ENCODE data around the gene PIEZO2. TPM values are rescaled to one million over a fixed set of nuclear protein-coding genes. Genes with fewer than 3 reads are reported as not detected.

Gene PIEZO2
- total RNA-seq, 1 donor from 2014 or later, result 1.7 TPM

GRCh38 chr18:11042247-11042646 lies 107.1 kb downstream of the PIEZO2 start:
- Mint-ChIP-seq H3K27me3 (peaks cover 29% of the 10 kb centered on the region), H3K9me3 (ENCODE audit: low read depth) (peaks cover 8% of the 10 kb centered on the region), H3K4me1 (ENCODE audit: low read depth) (peaks cover 14% of the 10 kb centered on the region), H3K27ac (no peak overlapping the region), H3K4me3 (ENCODE audit: low read depth) (no peak overlapping the region), H3K36me3 (ENCODE audit: insufficient read depth) (peaks cover 1% of the 10 kb centered on the region)
- DNase-seq (ENCODE audit: low spot score, unreplicated experiment), result no peak
- TF ChIP-seq, protein P1, sequence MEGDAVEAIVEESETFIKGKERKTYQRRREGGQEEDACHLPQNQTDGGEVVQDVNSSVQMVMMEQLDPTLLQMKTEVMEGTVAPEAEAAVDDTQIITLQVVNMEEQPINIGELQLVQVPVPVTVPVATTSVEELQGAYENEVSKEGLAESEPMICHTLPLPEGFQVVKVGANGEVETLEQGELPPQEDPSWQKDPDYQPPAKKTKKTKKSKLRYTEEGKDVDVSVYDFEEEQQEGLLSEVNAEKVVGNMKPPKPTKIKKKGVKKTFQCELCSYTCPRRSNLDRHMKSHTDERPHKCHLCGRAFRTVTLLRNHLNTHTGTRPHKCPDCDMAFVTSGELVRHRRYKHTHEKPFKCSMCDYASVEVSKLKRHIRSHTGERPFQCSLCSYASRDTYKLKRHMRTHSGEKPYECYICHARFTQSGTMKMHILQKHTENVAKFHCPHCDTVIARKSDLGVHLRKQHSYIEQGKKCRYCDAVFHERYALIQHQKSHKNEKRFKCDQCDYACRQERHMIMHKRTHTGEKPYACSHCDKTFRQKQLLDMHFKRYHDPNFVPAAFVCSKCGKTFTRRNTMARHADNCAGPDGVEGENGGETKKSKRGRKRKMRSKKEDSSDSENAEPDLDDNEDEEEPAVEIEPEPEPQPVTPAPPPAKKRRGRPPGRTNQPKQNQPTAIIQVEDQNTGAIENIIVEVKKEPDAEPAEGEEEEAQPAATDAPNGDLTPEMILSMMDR (IDR thresholded peaks at IDR 0.05; ENCODE audit: unreplicated experiment), result no peak

GRCh38 chr18:11040823-11041656 lies 108.3 kb downstream of the PIEZO2 start:
- peaks cover 1% of the 10 kb centered on the region for H3K36me3 Mint-ChIP-seq (ENCODE audit: insufficient read depth)
- H3K9me3 Mint-ChIP-seq (ENCODE audit: low read depth), result peaks cover 8% of the 10 kb centered on the region
- peak; percentile 31 for DNase-seq (ENCODE audit: low spot score, unreplicated experiment)
- peaks cover 24% of the 10 kb centered on the region for H3K27me3 Mint-ChIP-seq
- no peak overlapping the region for H3K4me3 Mint-ChIP-seq (ENCODE audit: low read depth)
- H3K27ac Mint-ChIP-seq, result no peak overlapping the region
- peaks cover 12% of the 10 kb centered on the region for H3K4me1 Mint-ChIP-seq (ENCODE audit: low read depth)
- TF ChIP-seq, protein P1 (IDR thresholded peaks at IDR 0.05; ENCODE audit: unreplicated experiment), result peak; percentile 82

DNA sequence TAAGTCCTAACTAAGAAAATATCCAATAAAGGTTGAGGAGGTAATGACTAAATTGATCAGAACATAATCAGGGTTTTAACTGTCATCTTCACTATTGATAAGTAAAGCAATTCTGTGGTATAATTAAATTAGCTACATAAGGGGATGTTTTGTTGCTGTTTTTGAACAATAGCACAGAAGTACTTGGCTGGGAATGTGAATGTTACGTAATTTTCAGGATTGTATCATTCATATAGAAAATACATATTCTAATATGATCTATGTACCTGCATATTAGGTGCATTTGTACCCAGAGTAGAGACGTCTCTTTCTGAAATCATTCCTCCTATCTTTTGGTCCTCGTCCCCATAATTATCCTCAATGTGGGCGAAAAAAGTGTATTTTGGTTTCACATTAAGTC lies 109.0 kb downstream of the PIEZO2 start:
- TF ChIP-seq, protein P1 (IDR thresholded peaks at IDR 0.05; ENCODE audit: unreplicated experiment), result no peak
- H3K36me3 Mint-ChIP-seq (ENCODE audit: insufficient read depth), result peaks cover 1% of the 10 kb centered on the region
- peaks cover 8% of the 10 kb centered on the region for H3K9me3 Mint-ChIP-seq (ENCODE audit: low read depth)
- H3K4me1 Mint-ChIP-seq (ENCODE audit: low read depth), result peaks cover 15% of the 10 kb centered on the region
- H3K27me3 Mint-ChIP-seq, result peaks cover 24% of the 10 kb centered on the region
- no peak overlapping the region for H3K27ac Mint-ChIP-seq
- no peak overlapping the region for H3K4me3 Mint-ChIP-seq (ENCODE audit: low read depth)
- DNase-seq (ENCODE audit: low spot score, unreplicated experiment), result no peak

DNA sequence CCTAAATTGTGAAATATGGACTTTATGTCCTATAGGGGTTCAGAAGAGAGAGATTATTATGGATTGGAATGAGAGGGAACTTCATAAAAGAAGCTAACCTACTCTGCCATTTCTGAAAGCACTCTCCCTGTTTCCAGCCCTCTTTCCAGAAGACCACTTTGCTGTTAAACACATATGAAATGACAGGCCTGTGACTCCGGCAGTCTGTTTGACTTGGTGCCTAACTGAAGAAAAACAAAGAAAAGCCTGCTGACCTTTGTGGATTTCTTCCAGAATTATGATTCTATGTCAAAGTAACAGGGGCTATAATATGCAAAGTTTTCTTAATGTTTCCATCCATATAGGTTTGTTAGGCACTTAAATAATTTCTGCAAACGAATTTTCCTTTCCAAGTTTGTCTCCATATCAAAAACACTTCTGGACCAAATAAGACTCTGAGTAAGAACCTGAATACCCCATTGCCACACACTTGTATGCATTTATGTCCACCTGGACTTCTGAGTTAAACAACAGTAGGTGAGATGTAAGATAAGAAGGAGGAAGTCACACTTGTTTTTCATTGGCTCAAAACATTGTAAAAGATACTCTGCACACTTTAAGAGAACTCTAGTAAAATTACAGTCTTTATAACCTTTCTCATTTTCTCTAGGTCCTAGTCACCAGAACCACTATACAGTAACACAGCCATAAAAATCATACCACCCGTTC lies 111.7 kb downstream of the PIEZO2 start:
- Mint-ChIP-seq H3K4me1 (ENCODE audit: low read depth) (peaks cover 15% of the 10 kb centered on the region), H3K4me3 (ENCODE audit: low read depth) (no peak overlapping the region), H3K36me3 (ENCODE audit: insufficient read depth) (peaks cover 2% of the 10 kb centered on the region), H3K27me3 (peaks cover 36% of the 10 kb centered on the region), H3K9me3 (ENCODE audit: low read depth) (peaks cover 2% of the 10 kb centered on the region), H3K27ac (no peak overlapping the region)
- DNase-seq (ENCODE audit: low spot score, unreplicated experiment), result no peak
- TF ChIP-seq, protein P1 (IDR thresholded peaks at IDR 0.05; ENCODE audit: unreplicated experiment), result no peak

DNA sequence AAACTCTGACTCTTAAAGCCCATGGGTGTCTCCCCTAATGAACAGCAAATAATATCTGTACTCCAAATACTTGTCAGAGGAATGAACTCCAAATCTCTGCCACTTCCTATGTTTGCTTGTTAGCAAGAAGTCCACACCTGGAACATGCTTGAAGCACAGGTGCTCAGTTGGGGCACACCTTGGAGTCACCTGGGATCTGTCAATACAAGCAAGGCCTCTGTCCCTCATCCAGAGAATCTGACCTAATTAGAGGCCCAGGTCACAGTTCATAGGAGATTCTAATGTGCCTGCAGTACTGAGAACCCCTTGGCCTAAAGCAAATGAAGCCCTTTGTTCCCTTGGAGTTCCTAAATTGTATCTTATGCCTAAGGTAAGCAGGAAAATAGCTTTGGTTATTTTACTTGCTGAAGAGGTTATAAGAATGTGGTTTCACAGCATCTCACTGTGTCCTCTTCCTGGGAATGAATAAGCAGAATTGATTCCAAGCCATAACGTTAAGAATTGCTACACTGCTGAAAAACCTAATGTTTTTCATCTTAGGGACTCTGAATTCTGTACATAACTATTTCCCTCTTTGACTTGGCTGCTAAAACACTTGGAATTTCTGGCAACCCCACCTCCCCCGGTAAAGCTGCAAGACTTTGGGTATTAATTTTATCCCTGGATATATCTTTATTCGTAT lies 113.4 kb downstream of the PIEZO2 start:
- Mint-ChIP-seq H3K27ac (no peak overlapping the region), H3K27me3 (peaks cover 42% of the 10 kb centered on the region), H3K36me3 (ENCODE audit: insufficient read depth) (peaks cover 2% of the 10 kb centered on the region), H3K9me3 (ENCODE audit: low read depth) (peaks cover 2% of the 10 kb centered on the region), H3K4me3 (ENCODE audit: low read depth) (no peak overlapping the region), H3K4me1 (ENCODE audit: low read depth) (peaks cover 8% of the 10 kb centered on the region)
- no peak for DNase-seq (ENCODE audit: low spot score, unreplicated experiment)
- TF ChIP-seq, protein P1 (IDR thresholded peaks at IDR 0.05; ENCODE audit: unreplicated experiment), result no peak
